GM19455 (cell line): Measurements from ENCODE around the gene DDR2.

Experiments
- ATAC-seq: cut with Tn5 transposase; IDR thresholded peaks from one replicate; pipeline ENCODE4 v1.9.1; 2021; ENCODE audit not compliant: unreplicated experiment

The DDR2 gene

DNA sequence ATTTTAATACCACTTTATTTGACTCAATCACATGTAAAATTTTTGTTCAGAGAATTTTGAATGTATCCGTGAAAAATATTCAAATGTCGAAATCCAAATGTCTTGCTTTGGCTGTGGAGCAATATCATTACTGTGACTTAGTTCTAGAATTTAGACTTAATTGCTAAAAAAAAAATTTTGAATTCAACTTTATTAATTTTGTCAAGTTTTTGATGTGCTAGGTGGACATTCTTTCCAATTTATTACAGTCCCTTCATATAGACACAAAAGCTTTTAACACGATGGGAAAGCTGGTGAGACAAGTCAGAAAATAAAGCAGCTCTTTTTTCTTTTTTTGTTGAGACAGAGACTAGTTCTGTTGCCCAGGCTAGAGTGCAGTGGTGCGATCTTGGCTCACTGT is 62.6 kb downstream of the DDR2 start:
- ATAC-seq: no peak

DNA sequence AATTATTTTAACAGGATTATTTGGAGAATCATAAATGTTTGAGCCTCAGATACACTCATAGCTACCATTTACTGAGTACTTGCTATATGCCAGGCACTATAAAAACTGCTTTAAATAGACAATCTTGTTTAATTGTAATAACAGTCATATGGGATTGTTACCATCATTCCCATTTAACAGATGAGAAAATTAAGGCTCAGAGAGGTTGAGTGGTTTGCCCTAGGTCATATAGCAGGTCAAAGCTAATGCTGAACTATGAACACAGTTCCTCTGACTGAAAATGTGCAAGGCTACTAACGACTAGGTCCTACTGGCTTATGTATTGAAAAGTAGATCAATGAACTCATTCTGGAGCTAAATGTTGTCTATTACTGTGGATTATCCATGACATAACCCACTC is 63.4 kb downstream of the DDR2 start:
- ATAC-seq: no peak

DNA sequence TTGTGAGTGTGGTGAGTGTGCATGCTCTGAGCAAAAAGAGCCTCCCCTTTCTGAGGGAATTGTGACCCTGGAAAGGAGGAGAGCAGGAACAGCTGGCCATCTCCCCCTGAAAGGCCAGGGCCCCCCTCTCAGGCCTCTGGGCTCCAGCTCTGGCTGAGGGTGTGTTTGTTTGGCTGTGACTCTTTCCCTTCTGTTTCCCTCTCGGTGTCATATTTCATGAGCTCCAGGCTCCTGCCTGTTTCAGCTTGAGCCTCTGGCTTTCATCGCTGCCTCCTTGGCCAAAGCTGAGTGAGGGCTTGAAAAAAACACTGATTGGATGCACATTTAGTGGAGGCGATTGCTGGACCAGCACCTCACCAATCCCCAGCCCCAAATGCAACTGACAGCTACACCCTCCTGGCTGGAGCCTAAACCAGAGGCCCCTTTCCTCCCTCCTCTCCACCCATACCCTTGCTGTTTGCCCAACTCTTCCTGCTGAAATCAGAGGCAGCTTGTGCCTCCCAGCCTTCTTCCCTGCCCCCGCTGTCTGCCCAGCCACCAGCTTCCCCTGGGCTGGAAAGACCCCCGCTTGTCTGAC is 64.1 kb downstream of the DDR2 start:
- ATAC-seq: no peak

GRCh38 chr1:162697140-162697895 is 65.1 kb downstream of the DDR2 start:
- ATAC-seq: no peak

GRCh38 chr1:162699366-162699765 is 67.1 kb downstream of the DDR2 start:
- ATAC-seq: no peak

GRCh38 chr1:162700131-162700530 is 67.9 kb downstream of the DDR2 start:
- no peak for ATAC-seq

GRCh38 chr1:162701286-162701685 is 69.0 kb downstream of the DDR2 start:
- no peak for ATAC-seq

GRCh38 chr1:162702628-162703027 is 70.4 kb downstream of the DDR2 start:
- ATAC-seq: no peak

- ATAC-seq: no peak
These were observed 71.4 kb downstream of the DDR2 start for GRCh38 chr1:162703708-162704107.

DNA sequence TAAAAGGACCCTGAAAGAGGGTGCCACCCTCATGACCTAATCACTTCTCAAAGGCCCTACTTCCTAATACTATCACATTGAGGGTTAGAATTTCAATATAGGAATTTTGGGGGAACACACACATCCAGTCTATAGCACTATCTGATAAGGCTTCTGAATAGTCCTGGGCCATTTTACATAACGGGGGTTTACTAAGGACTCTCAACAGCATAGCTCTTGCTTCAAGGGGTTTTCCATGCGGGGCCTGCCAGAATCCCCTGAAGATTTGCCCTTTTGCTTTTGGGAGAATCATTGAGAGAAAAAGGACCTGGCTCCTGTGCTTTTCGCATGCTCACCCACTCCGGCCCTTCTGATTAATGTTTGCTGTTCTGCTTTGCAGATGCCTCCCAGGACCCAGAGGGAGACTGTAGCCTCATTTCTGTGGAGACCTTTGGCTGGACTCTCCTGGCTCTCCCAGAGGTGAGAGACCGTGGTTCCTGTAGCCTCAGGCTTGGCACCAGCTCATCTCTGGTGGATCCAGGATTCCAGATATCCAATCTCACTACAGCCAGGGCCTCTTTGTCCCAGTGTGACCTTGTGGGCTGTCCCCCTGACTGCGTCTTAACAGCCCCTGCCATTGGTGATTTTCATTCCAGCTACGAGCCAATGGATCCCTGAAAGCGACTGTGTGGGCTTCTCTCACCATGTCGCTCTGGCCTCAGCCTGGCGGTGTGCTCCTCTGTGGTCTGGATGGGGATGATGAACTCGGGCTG is 72.6 kb downstream of the DDR2 start:
- ATAC-seq: no peak

GRCh38 chr1:162706003-162706402 is 73.7 kb downstream of the DDR2 start:
- ATAC-seq: no peak

DNA sequence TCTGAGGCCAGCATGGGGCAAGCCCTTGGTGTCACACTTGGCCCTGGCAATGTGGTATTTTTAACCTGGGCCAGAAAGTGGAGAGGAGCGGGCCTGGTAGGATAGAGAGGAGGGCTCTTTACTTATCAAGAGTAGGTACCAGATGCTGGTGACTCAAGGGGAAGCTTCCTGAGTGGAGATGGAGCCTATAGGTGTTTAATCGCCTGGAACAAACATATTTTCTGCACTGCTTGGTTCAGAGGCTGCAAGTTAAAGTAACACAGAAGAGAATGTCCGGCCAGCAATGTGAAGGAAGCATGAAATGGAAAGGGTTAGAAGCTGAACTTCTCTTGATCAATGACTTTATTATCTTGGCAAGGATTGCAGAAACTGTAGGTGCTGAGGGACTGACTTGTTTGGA is 74.3 kb downstream of the DDR2 start:
- ATAC-seq: no peak

DNA sequence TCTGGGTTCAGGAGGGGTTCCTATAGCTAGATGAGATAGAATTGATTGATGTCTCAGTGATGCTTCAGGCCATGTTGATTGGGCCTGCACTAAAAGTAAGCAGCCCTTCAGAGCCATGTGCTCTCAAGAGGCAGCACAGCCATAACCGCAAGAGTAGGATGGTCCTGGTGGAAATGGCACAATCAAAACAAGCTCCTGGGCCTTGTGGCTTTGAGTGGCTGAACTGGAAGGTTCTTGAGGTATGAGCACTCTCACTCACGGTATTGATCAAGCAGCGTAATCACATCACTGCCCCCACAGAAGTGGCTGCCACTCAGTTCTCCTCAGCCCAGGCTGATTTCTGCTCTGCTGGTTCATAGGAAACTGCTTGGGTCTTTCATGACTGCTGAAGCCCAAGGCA is 76.0 kb downstream of the DDR2 start:
- no peak for ATAC-seq

GRCh38 chr1:162709132-162709860 is 77.0 kb downstream of the DDR2 start:
- ATAC-seq: no peak

GRCh38 chr1:162709870-162710269 is 77.6 kb downstream of the DDR2 start:
- ATAC-seq: no peak

DNA sequence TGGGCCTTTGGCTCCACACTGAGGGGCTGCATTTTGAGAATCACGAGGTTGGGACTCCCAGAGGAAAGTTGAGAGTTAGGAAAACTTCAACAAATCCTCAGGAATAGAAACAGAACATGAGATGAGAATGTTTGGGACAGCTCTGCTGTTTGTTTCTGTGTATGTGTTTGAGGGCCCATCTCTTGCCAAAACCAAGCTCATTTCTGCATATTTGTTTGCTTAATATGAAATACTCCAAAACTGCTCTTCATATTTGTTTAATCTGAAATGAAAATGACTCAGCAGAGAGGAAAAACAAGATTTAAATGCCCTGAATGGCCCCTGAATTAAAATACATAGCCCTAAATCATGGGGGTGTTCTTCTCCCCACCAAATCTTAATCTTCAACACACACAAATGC is 78.1 kb downstream of the DDR2 start:
- no peak for ATAC-seq

DNA sequence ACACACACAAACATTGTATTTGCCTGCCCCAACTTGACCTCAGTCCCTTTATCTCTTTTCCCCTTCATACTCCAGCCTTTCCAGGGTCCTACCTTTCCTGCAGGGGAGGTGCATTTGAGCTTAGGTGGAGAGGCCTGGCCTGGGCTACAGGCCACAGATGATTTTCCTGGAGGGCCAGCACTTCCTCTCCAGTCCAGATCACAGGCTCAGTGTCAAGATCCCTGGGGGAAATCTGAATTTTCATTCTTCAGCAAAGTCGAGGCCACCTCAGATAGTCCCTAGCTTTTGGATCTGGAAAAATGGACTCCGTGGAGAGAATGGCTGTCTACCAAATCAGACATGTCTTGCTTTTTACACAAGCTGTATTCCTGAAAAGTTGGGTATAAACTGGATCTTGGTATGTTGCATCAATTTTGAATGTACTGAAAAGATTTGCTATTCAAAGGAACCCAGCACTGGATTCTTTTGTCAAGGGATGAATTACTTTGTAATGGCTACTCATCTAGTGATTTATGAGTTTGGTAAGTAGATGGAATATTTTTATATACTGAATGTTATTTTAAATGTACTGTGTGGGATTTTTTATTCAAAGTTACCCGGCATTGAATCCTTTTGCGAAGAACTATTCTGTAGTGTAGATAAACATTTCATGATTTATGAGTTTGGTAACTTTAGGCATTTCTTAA is 78.7 kb downstream of the DDR2 start:
- ATAC-seq: no peak

GRCh38 chr1:162712317-162713029 is 80.2 kb downstream of the DDR2 start:
- no peak for ATAC-seq

GRCh38 chr1:162716123-162716522 is 83.9 kb downstream of the DDR2 start:
- ATAC-seq: no peak

- no peak for ATAC-seq
These were observed 84.3 kb downstream of the DDR2 start for GRCh38 chr1:162716552-162716951.
